AG04450 (cell line): ENCODE results near the gene NUP205. TPM values are rescaled to one million over a fixed set of nuclear protein-coding genes. Genes with fewer than 3 reads are reported as not detected.

Experiments
- CTCF ChIA-PET: fragments of 300-600, 350-600 bp; formaldehyde crosslinking; extraction: SDS; loops from one replicate; lab custom pipeline; 2022; ENCODE audit warnings: antibody characterized with exemption, inconsistent platforms; lab: Charles Lee
- POLR2A ChIA-PET: fragments of 350-600 bp; formaldehyde crosslinking; extraction: SDS; loops from one replicate; lab custom pipeline; 2021; ENCODE audit warnings: antibody characterized with exemption, inconsistent platforms; lab: Yijun Ruan, JAX
- DNase-seq: peaks from one replicate; pipeline ENCODE4 v3.0.0-alpha.2; 2011; ENCODE audit warnings: low read depth, low spot score
- H3K27ac ChIP-seq: one replicate; pipeline ENCODE4 v1.5.1; 2012; ENCODE audit warnings: low read depth, low read length, control low read depth
- H3K27me3 ChIP-seq: one replicate; pipeline ENCODE4 v1.6.0; 2012; ENCODE audit warnings: low read length; ENCODE audit not compliant: control insufficient read depth, insufficient read depth
- H3K4me3 ChIP-seq: 2 replicates; pipeline ENCODE4 v1.5.1; 2011; ENCODE audit warnings: mild to moderate bottlenecking, low read depth, low read length, control low read depth
- H3K9me3 ChIP-seq: 2 replicates; pipeline ENCODE4 v1.5.1; 2012; ENCODE audit warnings: low read length; ENCODE audit not compliant: control insufficient read depth, insufficient read depth
- CTCF ChIP-seq: IDR thresholded peaks from 2 replicates; pipeline ENCODE4 v1.5.1; 2011; ENCODE audit warnings: low read depth, low read length, control low read depth, inconsistent platforms
- polyA minus RNA-seq: library from RNA; depleted of rRNA, polyadenylated mRNA; stranded (reverse); fragments of >200 nt; gene quantifications from 2 replicates; pipeline ENCODE4 v1.2.3, GENCODE V29; 2011; rRNA and poly(A)+ RNA removed
- polyA plus RNA-seq: library from polyadenylated mRNA; depleted of rRNA; stranded (reverse); fragments of >200 nt; gene quantifications from 2 replicates; pipeline ENCODE4 v1.2.3, GENCODE V29; 2011; rRNA removed

Gene NUP205
- 33.1 and 36.2 TPM in 2 replicates for polyA plus RNA-seq
- 46.3 and 58.3 TPM in 2 replicates for polyA minus RNA-seq

- ChIA-PET POLR2A (no interaction called here), CTCF (interaction anchor here (0.5 to 5.6 kb wide), 12 partner anchors 15 to 304 kb away, joined by 3 to 55 read pairs (median 3); no protein-coding TSS in a partner anchor)
- H3K9me3 ChIP-seq, result no peaks in the 10 kb centered on the region
- H3K4me3 ChIP-seq, result peak within 1 kb of the TSS; percentile 75
- TF ChIP-seq CTCF, result 0 out of 2 replicates have a peak, but pooled peaks have one; percentile 6
- peak; percentile 37 for DNase-seq
- H3K27me3 ChIP-seq, result peaks cover 2% of the 10 kb centered on the region
- H3K27ac ChIP-seq, result peak within 1 kb of the TSS; percentile 92
These were observed at the start of gene NUP205 for GRCh38 chr7:135557455-135558336. Gene NUP205 (plus strand): TSS chr7:135557917. CDS start chr7:135557945, 28 bp downstream.

GRCh38 chr7:135508883-135509588 is 48.7 kb upstream of the NUP205 start:
- H3K4me3 ChIP-seq, result peak overlapping the region; percentile 96
- ChIA-PET CTCF (interaction anchor here (0.5 to 1.3 kb wide), 2 partner anchors 145 to 235 kb away, joined by 4 to 6 read pairs; no protein-coding TSS in a partner anchor), POLR2A (interaction anchor here (0.6 kb wide), 1 partner anchor 441 kb away, joined by 3 read pairs; no protein-coding TSS in a partner anchor)
- no peak for DNase-seq
- H3K27me3 ChIP-seq, result no peaks in the 10 kb centered on the region
- peak overlapping the region; percentile 96 for H3K27ac ChIP-seq
- no peak for TF ChIP-seq CTCF
- H3K9me3 ChIP-seq, result no peaks in the 10 kb centered on the region; the same call in 1 of the 2 replicates

- H3K4me3 ChIP-seq, result peak overlapping the region; percentile 96
- H3K27ac ChIP-seq, result peak overlapping the region; percentile 96
- H3K9me3 ChIP-seq, result no peaks in the 10 kb centered on the region; the same call in 1 of the 2 replicates
- no peaks in the 10 kb centered on the region for H3K27me3 ChIP-seq
- ChIA-PET POLR2A (interaction anchor here (0.6 kb wide), 1 partner anchor 440 kb away, joined by 3 read pairs; no protein-coding TSS in a partner anchor), CTCF (interaction anchor here (1.3 kb wide), 1 partner anchor 235 kb away, joined by 6 read pairs; no protein-coding TSS in a partner anchor)
- no peak for TF ChIP-seq CTCF
- DNase-seq, result no peak
These were observed 48.2 kb upstream of the NUP205 start for GRCh38 chr7:135509589-135509838.

- CTCF ChIA-PET, result interaction anchor here (1.0 to 1.4 kb wide), 5 partner anchors 13 to 236 kb away, joined by 3 to 6 read pairs (median 6); no protein-coding TSS in a partner anchor
- peak; percentile 85 for DNase-seq
- Histone ChIP-seq H3K27ac (peak within 1 kb of the TSS; percentile 96), H3K27me3 (no peaks in the 10 kb centered on the region), H3K9me3 (no peaks in the 10 kb centered on the region; the same call in 1 of the 2 replicates), H3K4me3 (peak within 1 kb of the TSS; percentile 96)
- no peak for TF ChIP-seq CTCF
- POLR2A ChIA-PET, result interaction anchor here (0.6 kb wide), 1 partner anchor 440 kb away, joined by 3 read pairs; no protein-coding TSS in a partner anchor
These were observed 47.7 kb upstream of the NUP205 start, which contains the start of gene CNOT4 for GRCh38 chr7:135509839-135510591. Gene CNOT4 (minus strand): TSS chr7:135510102. CDS start chr7:135438331, 71,771 bp downstream.
